ENCODE results near the gene SST. TPM values are rescaled to one million over a fixed set of nuclear protein-coding genes. Genes with fewer than 3 reads are reported as not detected.

Gene SST
- total and polyA plus RNA-seq, 2 of the 4 experiments (the other 2 are of a cell fraction) = not detected

DNA sequence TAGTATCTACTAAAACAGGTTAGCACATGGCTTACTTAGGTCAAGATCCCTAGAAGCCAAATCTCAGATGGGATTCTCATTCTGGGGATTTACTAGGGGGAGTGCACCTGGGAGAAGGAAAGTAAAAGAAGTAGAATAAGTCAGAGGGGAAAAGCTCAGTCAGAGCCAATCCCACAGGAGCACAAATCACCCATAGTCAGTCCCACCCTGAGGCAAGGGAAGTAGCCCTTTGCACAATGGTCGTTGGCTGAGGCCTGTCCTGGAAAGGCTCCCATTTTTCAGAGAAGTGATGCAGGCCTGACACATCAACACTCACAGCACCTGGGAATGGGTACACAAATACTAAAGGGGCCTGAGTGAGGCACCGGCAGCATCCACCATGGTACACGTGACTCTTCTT is 39.8 kb downstream of the SST start:
- dilution Hi-C loops (cut with HindIII; ENCODE audit: low sequenced_read_pairs, unreplicated experiment) (no loop called here), in situ Hi-C loops (cut with MboI; ENCODE audit: low sequenced_read_pairs) (no loop called here), intact Hi-C loops (cut with micrococcal nuclease) (no loop called here)
- Histone ChIP-seq H3K4ac (ENCODE audit: low read depth, low read length) (no peak overlapping the region), H3K4me3 (ENCODE audit: insufficient read depth, low read depth, low read length) (no peak overlapping the region), H3K9me3 (ENCODE audit: control insufficient read depth, insufficient read depth, low read length) (no peaks in the 10 kb centered on the region), H3K23ac (ENCODE audit: low read depth, low read length) (no peak overlapping the region), H2BK5ac (ENCODE audit: low read depth, low read length, poor library complexity, severe bottlenecking) (no peak overlapping the region), H3K56ac (ENCODE audit: extremely low read depth, insufficient read depth, low read length) (no peak overlapping the region), H2AFZ (replicated peaks; ENCODE audit: low read length, poor library complexity) (no peak overlapping the region), H3K4me2 (ENCODE audit: low read depth, low read length) (no peak overlapping the region), H4K91ac (ENCODE audit: insufficient read depth, low read depth, low read length) (no peak overlapping the region), H4K20me1 (ENCODE audit: insufficient read depth, low read length) (no peaks in the 10 kb centered on the region), H3K9me1 (ENCODE audit: insufficient read depth, low read length) (no peaks in the 10 kb centered on the region), H3K4me1 (ENCODE audit: control insufficient read depth, insufficient read depth, low read length) (peaks cover 1% of the 10 kb centered on the region; the same call in 1 of the 2 replicates), H2BK120ac (ENCODE audit: low read depth, low read length) (no peak overlapping the region), H3K27me3 (ENCODE audit: control insufficient read depth, insufficient read depth, low read length) (peaks cover 3% of the 10 kb centered on the region), H4K8ac (ENCODE audit: low read depth in 2 of 2, low read length in 2 of 2) (no peak overlapping the region), H4K5ac (ENCODE audit: low read depth, low read length) (no peak overlapping the region), H2AK9ac (replicated peaks; ENCODE audit: low read depth, low read length, poor library complexity) (no peak overlapping the region), H2AK5ac (ENCODE audit: low read depth, low read length) (no peak overlapping the region), H3K14ac (replicated peaks; ENCODE audit: low read depth, low read length) (no peak overlapping the region), H3K27ac (ENCODE audit: insufficient read depth, low read length) (no peak overlapping the region), H3K79me1 (ENCODE audit: low read depth in 1 of 2, low read length in 2 of 2) (no peaks in the 10 kb centered on the region), H3K18ac (ENCODE audit: low read depth, low read length) (no peak overlapping the region), H2BK15ac (ENCODE audit: low read depth, low read length) (no peak overlapping the region), H3K36me3 (ENCODE audit: control insufficient read depth, insufficient read depth, low read length) (no peaks in the 10 kb centered on the region), H2BK20ac (ENCODE audit: low read depth, low read length) (no peak overlapping the region), H3K9ac (ENCODE audit: low read depth, low read length) (no peak overlapping the region)
- POLR2A ChIA-PET (ENCODE audit: unreplicated experiment) = no interaction called here
- TF ChIP-seq RCOR1 (IDR thresholded peaks at IDR 0.05; ENCODE audit: insufficient replicate concordance, low read length) (no peak), CHD1 (IDR thresholded peaks at IDR 0.05; ENCODE audit: low read depth, low read length) (no peak), NFE2L2 (IDR thresholded peaks at IDR 0.05; ENCODE audit: low read depth, low read length) (no peak)
- WGBS, 2 experiments (ENCODE audit: extremely low coverage in 2 of 2, insufficient read length in 1 of 2) = no CpG with 5 or more reads among the region's 3 CpGs
- no TSS peak for BruUV-seq (replicated peaks)
- ATAC-seq (ENCODE audit: low read depth) (no peak), DNase-seq (no peak)
- CTCF ChIA-PET = interaction anchor here (0.8 to 0.9 kb wide), 2 partner anchors 14 to 20 kb away, joined by 3 read pairs; no protein-coding TSS in a partner anchor

Data from IMR-90 (cell line).